GM18867 (cell line): ENCODE measurements around the gene DRC3.
"Not testable (repeated sequence)": the region's sequence is repeated elsewhere in the genome, so short reads cannot be mapped to it uniquely, and the experiment has no call there.

ENCODE experiments used
- ATAC-seq: cut with Tn5 transposase; IDR thresholded peaks from one replicate; pipeline ENCODE4 v1.9.1; 2021; ENCODE audit warnings: mild to moderate bottlenecking, moderate library complexity; ENCODE audit not compliant: unreplicated experiment

Gene DRC3

GRCh38 chr17:17941015-17941414 is 31.6 kb upstream of the DRC3 start:
- ATAC-seq: no peak

- ATAC-seq: no peak
Observed at GRCh38 chr17:17942846-17943245, 29.8 kb upstream of the DRC3 start.

- ATAC-seq: no peak
Observed at GRCh38 chr17:17943281-17943984, 29.2 kb upstream of the DRC3 start.

- no peak for ATAC-seq
Observed at GRCh38 chr17:17944242-17944641, 28.4 kb upstream of the DRC3 start.

GRCh38 chr17:17944743-17945142 is 27.9 kb upstream of the DRC3 start:
- ATAC-seq: no peak

- no peak for ATAC-seq
Observed at GRCh38 chr17:17946093-17946492, 26.6 kb upstream of the DRC3 start.

- ATAC-seq: no peak
Observed at GRCh38 chr17:17947309-17947708, 25.4 kb upstream of the DRC3 start.

- no peak for ATAC-seq
Observed at GRCh38 chr17:17947966-17948365, 24.7 kb upstream of the DRC3 start.

- no peak for ATAC-seq
Observed at GRCh38 chr17:17950347-17950746, 22.3 kb upstream of the DRC3 start.

- ATAC-seq: no peak
Observed at GRCh38 chr17:17950806-17951205, 21.9 kb upstream of the DRC3 start.

- ATAC-seq: no peak
Observed at GRCh38 chr17:17951524-17951923, 21.1 kb upstream of the DRC3 start.

GRCh38 chr17:17952691-17953090 is 20.0 kb upstream of the DRC3 start:
- ATAC-seq: no peak

- no peak for ATAC-seq
Observed at GRCh38 chr17:17954079-17954478, 18.6 kb upstream of the DRC3 start.

GRCh38 chr17:17955790-17956341 is 16.8 kb upstream of the DRC3 start:
- not testable (repeated sequence) for ATAC-seq

GRCh38 chr17:17957584-17957916 is 15.1 kb upstream of the DRC3 start:
- no peak for ATAC-seq

GRCh38 chr17:17958982-17959381 is 13.7 kb upstream of the DRC3 start:
- ATAC-seq: no peak

- no peak for ATAC-seq
Observed at GRCh38 chr17:17959520-17960361, 12.9 kb upstream of the DRC3 start.

- ATAC-seq: no peak
Observed at GRCh38 chr17:17960500-17961030, 12.1 kb upstream of the DRC3 start.

- no peak for ATAC-seq
Observed at GRCh38 chr17:17963066-17963465, 9.6 kb upstream of the DRC3 start.

- no peak for ATAC-seq
Observed at GRCh38 chr17:17963694-17964436, 8.8 kb upstream of the DRC3 start.

- no peak for ATAC-seq
Observed at GRCh38 chr17:17964710-17965109, 8.0 kb upstream of the DRC3 start.
